HG02981 (cell line): ENCODE measurements around the gene RANBP3.
"Not testable (repeated sequence)": the region's sequence is repeated elsewhere in the genome, so short reads cannot be mapped to it uniquely, and the experiment has no call there.

ENCODE experiments used
- ATAC-seq: cut with Tn5 transposase; IDR thresholded peaks from one replicate; pipeline ENCODE4 v1.9.1; 2021; ENCODE audit warnings: mild to moderate bottlenecking, moderate library complexity; ENCODE audit not compliant: unreplicated experiment

RANBP3 gene, protein sequence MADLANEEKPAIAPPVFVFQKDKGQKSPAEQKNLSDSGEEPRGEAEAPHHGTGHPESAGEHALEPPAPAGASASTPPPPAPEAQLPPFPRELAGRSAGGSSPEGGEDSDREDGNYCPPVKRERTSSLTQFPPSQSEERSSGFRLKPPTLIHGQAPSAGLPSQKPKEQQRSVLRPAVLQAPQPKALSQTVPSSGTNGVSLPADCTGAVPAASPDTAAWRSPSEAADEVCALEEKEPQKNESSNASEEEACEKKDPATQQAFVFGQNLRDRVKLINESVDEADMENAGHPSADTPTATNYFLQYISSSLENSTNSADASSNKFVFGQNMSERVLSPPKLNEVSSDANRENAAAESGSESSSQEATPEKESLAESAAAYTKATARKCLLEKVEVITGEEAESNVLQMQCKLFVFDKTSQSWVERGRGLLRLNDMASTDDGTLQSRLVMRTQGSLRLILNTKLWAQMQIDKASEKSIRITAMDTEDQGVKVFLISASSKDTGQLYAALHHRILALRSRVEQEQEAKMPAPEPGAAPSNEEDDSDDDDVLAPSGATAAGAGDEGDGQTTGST

DNA sequence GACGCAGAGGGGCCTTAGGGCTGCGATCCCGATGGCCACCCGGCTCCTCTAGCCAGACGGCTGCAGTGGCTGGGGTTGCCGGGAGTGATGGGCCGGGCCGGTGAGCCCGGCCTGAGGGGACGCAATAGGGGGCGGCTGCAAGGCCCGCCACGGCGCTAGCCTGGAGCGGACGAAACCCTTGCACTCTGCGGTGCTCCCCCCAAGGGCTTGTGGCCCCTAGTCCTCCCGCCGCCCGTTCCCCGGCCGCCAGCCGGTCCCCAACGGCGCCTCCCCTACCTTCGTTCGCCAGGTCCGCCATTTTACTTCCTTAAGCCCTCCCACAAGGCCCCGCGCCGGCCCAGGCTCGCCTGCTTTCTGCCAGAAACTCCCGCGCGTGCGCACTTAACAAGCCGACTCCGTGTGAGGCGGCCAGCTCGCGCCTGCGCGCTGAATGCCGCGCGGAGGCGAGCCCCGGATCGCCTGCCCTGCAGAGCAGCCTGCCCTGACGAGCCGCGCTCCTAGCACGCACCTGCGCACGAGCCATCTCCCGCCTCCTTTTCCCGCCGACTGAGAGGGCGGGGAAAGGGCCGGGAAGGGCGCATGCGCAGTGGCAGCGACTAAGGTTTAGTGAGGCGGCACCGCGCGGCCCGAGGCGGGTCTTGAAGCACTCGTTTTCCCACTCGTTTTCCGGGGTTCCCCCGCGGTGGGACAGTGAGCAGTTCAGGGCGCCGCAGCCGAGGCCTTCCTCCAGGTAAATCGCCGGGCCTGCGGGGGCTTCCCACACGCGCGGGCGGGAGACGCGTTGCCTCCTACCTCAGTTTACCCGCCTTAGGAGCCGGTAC is at the start of gene RANBP3:
Gene RANBP3, minus strand, starts transcription at position 356 of the 821 bp plus-strand sequence. Its CDS starts 58 bp downstream, at position 298.
- ATAC-seq = peak; percentile 90

DNA sequence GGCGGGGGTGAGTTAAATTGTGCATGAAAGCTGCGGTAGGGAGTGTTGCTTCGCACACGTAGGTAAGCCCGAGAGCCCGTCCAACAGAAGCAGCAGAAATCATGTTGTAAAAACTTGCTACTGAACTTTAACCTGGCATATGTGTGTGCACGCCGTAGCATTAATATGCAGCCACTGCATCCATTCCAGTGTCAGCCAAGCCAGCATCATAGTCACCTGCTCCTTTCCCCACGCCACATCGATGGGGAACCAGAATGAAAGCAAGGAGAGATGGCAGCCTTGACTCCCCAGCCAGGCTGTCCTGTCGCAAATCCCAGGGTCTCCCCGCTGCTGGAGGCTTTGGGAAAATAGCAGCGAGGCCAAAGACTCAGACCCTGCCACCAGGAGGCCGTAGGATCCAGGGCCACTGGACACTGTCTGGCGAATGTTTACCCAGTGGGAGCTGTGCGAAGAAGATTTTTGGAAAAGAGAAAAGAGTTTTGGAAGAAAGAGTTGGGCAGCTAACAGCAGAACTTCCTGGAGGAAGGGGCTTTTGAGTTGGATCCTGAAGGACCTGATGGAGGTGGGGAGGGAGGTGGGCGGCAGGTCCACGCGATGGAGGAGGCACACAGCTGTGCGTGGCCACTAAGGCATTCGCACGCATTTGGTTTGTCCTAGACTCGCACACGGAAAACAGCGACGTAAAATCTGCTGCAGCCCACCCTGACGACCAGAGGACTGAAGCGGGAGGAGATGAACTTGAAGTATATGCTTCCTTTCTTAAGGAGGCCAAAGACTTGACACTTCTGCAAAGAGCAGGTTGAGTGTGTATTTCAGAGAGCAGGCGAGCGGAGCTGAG is 48.7 kb upstream of the RANBP3 start:
- ATAC-seq = no peak

DNA sequence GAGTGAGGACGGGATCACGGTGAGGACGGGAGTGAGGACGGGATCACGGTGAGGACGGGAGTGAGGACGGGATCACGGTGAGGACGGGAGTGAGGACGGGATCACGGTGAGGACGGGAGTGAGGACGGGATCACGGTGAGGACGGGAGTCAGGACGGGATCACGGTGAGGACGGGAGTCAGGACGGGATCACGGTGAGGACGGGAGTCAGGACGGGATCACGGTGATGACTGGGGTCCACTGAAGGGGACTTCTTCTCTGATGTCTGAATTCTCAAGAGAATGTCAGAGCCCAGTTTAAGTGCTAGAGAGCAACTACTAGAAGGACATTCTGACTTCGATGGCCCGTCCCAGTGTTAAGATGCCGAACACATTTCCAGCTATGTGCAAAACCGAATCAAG is 46.8 kb upstream of the RANBP3 start:
- ATAC-seq = not testable (repeated sequence)

DNA sequence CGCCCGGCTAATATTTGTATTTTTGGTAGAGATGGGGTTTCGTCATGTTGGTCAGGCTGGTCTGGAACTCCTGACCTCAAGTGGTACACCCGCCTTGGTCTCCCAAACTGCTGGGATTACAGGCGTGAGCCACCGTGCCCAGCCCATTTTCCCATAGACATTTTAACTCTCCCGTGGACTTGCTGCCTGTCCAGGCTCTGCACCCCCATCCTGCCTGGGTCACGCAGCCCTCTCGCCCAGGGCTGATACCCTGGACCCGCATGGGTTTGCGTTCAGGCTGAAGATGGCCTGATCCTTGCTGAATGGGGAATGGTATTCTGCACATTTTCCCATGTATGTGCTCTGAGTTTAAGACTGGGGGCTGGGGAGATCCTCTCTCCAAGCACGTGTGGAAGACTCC is 46.0 kb upstream of the RANBP3 start:
- no peak for ATAC-seq

- no peak for ATAC-seq
Observed at GRCh38 chr19:6023085-6023682, 45.2 kb upstream of the RANBP3 start.

DNA sequence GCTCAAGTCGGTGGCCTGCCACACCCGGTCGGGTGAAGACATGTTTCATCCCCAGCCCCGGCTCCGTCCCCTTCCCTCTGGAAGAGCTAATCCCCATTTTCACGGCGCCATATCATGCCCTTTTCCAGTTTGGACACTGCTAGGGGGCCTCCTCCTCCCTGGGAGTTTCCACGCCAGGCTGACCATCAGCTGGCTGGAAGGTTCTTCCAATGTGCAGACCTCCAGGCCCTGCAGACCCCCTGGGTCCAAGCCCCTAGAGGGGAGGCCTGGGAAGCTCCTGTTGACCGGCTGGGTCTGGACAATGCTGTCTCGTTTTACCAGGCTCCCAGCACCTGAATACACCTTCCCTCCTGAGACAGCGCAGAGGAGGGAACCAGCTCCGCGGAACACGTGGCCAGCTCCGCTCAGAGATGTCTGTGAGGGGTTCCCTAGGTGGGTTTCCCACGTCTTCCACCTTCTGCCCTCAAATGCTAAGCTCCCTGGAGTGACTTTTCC is 44.7 kb upstream of the RANBP3 start:
- ATAC-seq = no peak

GRCh38 chr19:6021878-6022569 is 44.1 kb upstream of the RANBP3 start:
- no peak for ATAC-seq

DNA sequence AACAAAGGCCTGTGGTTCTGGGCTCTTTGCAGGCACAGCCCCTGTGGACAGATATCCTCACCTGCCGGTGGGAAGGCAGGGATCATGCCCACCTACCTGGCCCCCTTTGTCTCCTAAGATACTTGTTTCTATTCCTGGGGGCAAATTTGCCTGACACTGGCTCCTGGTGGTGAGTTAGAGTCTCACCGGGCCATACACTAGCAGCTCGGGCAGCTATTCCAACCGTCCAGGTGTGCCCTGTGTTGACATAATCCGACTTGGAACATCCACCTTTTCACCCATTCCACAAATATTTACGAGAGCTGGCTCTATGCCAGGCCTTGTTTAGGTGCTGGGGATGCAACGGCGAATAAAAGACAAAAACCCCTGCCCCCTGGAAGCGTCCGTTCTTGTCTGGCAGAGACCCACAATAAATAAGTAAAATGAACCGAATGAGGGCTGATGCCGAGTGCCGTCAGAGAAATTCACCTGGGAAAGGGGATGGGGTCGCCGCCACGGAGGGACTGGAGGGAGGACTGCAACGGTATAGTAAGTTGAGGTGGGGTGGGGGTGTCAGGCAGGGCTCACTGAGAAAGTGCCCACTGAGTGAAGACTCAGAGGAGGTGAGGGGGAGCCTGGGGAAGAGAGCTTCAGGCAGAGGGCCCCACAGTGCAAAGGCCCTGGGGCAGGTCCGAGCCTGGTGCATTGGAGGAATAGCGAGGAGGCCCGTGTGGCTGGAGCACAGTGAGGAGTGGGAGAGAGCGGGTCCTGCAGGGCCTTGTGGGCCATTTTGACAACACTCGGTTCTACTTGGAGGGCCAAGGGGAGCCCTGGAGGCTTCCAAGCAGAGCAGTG is 43.2 kb upstream of the RANBP3 start:
- no peak for ATAC-seq

DNA sequence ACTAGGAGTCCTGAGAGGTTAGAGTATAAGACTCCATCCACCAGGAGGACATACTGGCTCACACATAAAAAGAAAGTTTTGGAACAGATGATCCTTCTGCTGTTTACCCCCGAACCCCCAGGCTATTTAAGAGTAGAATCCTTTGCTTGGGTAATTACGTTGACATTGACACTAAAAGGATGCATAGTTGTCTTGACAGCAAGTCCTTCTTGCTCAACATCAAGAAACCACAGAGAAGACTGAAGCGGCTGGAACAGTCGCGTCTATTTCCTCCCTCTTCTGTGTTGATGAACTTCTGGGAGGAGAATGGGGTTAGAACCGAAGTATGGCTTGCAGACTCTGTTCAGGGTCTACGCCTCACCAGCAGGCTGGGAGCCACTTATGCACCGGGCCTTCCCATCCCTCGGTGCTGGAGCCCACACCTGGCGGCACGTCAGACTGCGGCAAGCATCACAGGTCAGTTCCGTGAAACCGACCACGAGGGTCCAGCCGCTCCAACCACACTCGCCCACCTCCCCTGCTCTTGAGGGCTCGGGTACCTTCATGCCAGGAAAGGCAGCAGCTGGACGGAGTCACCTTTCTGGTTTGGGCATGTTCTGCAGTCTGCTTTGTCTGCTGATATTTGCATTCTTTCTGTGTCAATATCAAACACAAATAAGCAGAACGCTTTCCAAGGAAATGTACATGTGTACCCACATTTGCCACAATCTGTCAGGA is 42.4 kb upstream of the RANBP3 start:
- no peak for ATAC-seq

DNA sequence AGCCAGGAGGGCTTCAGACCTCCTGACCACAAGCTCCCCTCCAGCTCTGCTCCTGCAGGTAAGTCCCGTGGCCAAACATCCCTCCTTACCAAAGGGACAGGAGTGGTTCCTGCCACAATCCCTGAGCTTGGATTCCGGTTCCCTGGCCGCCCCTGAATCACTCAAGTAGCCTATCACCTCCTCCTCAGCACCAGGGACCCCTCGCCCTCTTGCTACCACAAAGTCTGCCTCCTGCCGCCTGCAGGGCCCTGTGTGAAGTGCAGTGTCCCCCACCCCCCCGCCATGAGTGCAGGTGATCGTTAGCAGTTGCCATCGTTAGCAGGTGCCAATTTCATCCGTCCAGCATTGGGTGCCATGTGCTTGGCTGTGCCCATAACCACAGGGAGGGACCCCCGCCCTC is 40.8 kb upstream of the RANBP3 start:
- ATAC-seq = no peak

DNA sequence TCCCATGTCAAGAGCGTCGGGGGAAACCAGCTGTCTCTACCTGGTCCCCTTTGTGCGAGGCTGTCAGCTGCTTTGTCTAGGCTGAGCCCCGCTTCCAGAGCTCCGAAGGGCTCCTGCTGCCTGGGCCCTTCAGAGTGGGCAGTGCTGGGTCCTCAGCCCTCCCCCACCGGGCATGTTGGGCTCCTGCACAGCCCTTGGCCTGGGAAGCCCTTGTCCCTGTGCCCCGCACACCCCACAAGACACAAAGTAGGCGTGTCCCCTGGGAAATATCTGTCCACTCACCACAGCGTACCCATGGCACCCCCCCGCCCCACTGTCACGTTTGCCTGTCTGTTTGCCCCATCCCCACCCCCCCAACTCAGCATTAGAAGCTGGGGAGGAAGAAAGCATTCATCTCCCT is 39.6 kb upstream of the RANBP3 start:
- no peak for ATAC-seq

DNA sequence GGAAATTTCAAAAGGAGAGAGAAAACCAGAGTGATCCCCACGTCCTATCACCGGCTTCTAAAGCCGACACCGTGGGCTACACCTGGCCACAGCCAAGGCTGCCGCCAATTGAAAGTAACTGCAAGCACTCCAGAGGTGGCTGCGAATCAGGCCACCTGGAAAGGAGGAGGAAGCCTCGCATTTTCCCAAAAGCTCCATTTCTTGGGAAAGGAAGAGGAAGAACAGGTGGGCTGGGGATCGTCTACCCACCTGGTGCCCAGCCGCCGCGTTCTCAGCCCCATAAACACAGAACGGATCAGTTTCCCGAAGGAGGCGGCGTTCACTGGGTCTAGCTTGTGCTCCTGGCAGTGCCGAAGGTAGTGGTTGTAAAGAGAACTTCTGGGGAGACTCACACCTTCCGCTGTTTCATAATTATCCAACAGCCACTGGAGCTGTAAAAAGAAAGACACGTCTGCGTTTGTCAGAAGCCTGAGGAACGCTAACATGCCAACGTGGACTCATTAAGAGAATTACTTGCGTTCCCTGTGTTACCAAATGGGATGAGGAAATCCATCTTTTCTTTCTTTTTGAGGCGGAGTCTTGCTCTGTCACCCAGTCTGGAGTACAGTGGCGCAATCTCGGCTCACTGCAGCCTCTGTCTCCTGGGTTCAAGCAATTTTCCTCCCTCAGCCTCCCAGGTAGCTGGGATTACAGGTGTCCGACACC is 38.1 kb upstream of the RANBP3 start:
- no peak for ATAC-seq

- no peak for ATAC-seq
Observed at GRCh38 chr19:6014551-6015135, 36.7 kb upstream of the RANBP3 start.

DNA sequence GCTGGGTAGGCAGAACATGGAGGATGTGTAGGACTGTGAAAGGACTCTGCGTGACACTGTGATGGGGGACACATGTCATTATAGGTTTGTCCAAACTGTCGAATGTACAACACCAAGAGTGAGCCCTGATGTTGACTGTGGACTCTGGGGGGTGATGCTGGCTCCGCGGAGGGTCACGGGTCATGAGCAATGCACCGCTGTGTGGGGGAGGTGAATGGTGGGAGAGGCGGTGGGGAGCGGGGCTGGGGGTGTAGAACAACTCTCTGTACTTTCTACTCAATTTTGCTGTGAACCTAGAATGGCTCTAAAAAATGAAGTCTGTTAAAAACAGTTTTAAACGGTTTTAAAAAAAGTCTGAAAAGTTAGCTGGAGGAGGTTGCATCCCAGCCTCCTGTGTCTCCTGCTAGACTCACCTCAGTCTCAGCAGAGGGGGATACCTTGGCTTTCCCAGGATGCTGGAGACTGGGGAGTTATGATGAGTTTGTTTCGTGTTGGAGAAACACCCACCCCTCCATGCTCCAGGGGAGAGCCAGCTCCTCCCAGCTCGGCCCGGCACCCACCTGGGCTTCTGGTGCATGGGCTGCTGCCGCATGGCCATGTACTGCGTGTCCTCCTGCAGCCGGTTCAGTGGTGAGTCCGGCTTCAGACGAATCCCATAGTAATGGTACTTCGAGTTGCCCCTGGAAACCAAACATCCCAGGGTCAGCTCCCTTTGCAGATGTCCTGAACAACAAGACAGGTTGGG is 34.7 kb upstream of the RANBP3 start:
- no peak for ATAC-seq

- no peak for ATAC-seq
Observed at GRCh38 chr19:6011794-6012193, 33.9 kb upstream of the RANBP3 start.

GRCh38 chr19:6011206-6011605 is 33.3 kb upstream of the RANBP3 start:
- no peak for ATAC-seq
